GM18907 (cell line): Measurements from ENCODE around the gene SOS1.
"Not testable (repeated sequence)": the region's sequence is repeated elsewhere in the genome, so short reads cannot be mapped to it uniquely, and the experiment has no call there.

ENCODE experiments used
- ATAC-seq: cut with Tn5 transposase; IDR thresholded peaks from one replicate; pipeline ENCODE4 v1.9.1; 2021; ENCODE audit warnings: mild to moderate bottlenecking, moderate library complexity; ENCODE audit not compliant: unreplicated experiment

SOS1 gene

GRCh38 chr2:39107724-39108273, 13.1 kb downstream of the SOS1 start:
- ATAC-seq = no peak

- no peak for ATAC-seq
Measured at GRCh38 chr2:39107156-39107555, 13.7 kb downstream of the SOS1 start.

GRCh38 chr2:39099870-39100728, 20.8 kb downstream of the SOS1 start:
- peak; percentile 81 for ATAC-seq

GRCh38 chr2:39099310-39099869, 21.5 kb downstream of the SOS1 start:
- no peak for ATAC-seq

GRCh38 chr2:39095624-39096023, 25.2 kb downstream of the SOS1 start:
- no peak for ATAC-seq

DNA sequence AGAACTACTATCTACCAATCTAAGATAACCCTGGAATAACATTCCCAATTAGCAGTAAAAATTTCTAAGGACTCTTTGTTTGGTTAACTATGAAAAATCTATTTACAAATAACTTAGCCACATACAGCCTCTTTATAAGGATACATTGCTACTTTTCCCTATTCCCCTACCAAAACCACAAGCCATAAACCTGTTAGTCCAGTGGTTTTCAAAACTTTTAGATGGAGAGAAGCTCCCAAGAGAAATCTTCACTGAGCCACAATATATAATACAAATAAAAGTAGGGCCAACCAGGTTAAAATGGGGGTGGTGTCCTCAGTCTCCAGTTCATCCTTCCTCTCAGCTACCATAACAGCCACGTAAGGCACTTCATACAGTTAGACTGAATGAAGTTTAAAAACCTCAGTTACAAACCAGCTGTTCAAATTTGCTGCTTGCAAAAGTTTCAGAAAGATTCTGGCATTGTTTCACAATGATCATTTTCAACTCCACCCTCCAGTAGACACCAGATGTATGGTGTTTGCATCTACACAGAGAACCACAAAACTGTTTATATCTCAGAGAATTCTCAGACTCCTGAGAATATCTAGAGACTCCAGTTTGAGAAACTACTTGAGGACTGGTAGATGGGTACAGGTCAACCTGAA, 26.0 kb downstream of the SOS1 start:
- ATAC-seq = peak; percentile 87

GRCh38 chr2:39093218-39093898, 27.5 kb downstream of the SOS1 start:
- no peak for ATAC-seq

DNA sequence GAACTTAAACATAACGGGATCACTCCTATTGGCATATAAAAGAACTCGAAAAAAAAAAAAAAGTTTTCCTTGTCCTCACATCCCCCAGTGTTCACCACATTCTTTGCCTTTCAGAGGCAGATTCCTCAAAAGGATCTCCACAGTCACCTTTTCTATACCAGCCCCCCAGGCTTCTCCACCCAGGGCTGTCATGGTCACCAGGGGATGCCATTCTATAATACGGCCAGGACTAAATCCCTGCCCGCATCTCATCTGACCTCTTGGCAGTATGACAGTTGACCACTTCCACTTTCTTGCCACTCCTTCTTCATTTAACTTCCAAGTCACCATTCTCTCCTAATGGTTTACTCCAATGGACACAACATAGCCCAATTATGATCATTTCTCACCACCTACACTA, 29.3 kb downstream of the SOS1 start:
- ATAC-seq = no peak

GRCh38 chr2:39091063-39091462, 29.8 kb downstream of the SOS1 start:
- no peak for ATAC-seq

DNA sequence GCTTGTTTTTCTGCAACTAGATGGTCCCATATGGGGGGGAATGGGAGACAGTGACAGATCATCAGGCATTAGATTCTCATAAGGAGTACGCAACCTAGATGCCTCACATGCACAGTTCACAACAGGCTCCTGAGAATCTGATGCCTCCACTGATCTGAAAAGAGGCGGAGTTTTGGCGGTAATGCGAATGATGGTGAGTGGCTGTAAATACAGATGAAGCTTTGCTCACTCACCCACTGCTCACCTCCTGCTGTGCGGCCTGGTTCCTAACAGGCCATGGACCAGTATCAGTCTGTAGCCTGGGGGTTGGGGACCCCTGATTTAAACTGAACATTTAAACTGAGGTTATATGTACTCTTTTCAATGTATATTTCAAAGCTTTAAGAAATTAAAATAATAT, 40.7 kb downstream of the SOS1 start:
- ATAC-seq = no peak

- ATAC-seq = no peak
Measured at GRCh38 chr2:39069890-39070465, 50.9 kb downstream of the SOS1 start.

- no peak for ATAC-seq
Measured at GRCh38 chr2:39069136-39069515, 51.7 kb downstream of the SOS1 start.

GRCh38 chr2:39068299-39069135, 52.3 kb downstream of the SOS1 start:
- ATAC-seq = no peak

DNA sequence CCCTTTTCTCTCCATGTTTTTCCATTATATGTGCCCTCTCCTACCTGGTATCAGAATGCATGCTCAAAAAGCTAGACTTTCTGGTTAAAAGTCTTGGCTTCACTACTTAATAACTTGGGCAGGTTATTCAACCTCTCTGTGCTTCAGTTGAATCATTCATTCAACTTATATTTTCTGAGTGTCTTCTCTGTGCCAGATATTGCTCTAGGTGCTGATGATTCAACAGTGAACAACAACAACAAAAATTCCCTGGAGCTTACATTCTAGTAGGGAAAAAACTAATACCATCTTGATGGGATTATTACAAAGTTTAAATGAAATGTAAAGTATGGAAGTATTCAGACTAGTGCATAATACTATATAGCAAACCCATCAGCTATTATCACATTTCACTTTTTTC, 55.2 kb downstream of the SOS1 start:
- no peak for ATAC-seq

DNA sequence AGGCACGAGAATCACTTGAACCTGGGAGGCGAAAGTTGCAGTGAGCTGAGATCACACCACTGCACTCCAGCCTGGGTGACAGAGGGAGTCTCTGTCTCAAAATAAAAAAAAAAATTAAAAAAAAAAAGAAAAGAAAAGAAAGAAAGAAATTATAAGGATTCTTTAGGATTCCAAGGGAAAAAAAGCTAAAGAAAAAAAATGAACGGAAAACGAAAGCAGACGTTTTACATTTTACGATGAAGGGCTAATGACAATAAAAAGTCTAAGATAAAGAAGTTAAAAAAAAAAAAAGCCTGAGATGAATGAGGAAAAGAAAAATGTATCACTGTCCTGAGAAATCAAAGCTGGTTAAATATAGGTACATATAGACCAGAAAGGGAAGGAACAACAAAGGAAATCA, 58.5 kb downstream of the SOS1 start:
- no peak for ATAC-seq

GRCh38 chr2:39061280-39061679, 59.6 kb downstream of the SOS1 start:
- ATAC-seq = no peak

- no peak for ATAC-seq
Measured at GRCh38 chr2:39059366-39059952, 61.4 kb downstream of the SOS1 start.

DNA sequence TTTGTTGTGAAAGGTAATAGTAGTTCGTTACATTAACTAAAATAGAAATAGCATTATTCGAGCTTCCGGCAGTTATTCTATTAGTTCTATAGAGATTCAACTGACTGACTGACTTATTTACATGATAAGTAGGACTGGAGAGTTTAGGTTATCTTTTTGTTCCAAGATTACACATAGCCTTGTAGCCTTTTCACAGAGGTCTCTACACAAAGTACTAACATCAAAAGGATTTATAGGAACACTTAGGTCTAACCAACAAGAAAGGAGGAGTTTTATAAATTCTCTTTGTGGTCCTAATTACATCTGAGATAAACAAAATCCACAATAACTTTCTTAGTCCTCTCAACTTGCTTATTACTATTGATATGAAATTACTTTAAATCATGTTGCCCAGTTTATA, 62.8 kb downstream of the SOS1 start:
- no peak for ATAC-seq

GRCh38 chr2:39052665-39053064, 68.2 kb downstream of the SOS1 start:
- not testable (repeated sequence) for ATAC-seq

DNA sequence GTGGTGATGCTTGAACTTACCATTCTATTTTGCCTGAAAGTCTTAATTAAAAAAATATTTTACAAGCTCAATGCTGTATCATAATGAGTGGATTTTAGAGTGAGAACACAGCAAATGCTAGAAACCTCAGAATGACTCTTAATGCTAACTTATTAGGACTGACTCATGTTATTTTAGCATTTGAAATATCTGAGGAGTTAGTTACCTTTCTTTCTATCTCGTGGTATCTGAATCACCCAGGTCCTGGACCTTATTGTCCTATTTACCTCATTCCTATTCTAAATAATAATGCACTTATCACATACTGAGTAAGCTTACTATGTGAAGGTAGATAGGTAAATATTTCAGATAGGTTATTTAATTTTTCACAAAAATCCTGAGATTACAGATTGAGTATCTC, 70.7 kb downstream of the SOS1 start:
- ATAC-seq = no peak
